ENCODE measurements around the gene SYNPO. TPM values are rescaled to one million over a fixed set of nuclear protein-coding genes. Genes with fewer than 3 reads are reported as not detected.

SYNPO gene
- total RNA-seq, 1 experiment from 2014 or later, result not detected

DNA sequence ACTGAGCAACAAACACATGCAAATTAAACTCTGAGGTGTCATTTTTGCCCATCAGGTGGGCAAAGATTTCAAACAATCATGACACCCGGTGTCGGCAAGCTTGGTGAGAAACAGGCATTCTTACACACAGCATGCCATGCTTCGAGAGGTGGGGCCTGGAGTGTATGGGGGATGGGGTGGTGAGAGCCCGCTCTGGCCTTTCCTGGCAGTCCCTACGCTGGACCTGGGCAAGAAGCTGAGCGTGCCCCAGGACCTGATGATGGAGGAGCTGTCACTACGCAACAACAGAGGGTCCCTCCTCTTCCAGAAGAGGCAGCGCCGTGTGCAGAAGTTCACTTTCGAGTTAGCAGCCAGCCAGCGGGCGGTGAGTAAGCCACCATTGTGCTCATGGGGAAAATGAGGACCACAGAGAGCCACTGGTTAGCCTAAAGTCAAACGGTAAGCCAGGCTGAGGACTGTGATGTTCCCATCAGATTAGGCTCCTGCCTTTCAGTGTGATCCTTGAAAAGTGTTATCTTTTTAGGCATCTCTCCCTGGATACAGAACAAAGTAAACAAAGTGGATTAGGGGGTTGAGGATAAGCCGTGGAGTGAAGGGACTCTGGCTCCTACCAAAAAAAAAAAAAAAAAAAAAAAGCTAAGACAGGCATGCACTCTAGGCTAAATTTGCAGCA is 30.0 kb downstream of the SYNPO start:
- Histone ChIP-seq H3K9ac (ENCODE audit: low read length) (no peak overlapping the region), H4K20me1 (ENCODE audit: insufficient read depth, low read depth, low read length) (no peaks in the 10 kb centered on the region), H3K27ac (ENCODE audit: low read length) (no peak overlapping the region), H3K4me2 (ENCODE audit: low read depth, low read length, poor library complexity, severe bottlenecking) (no peak overlapping the region), H3K9me3 (ENCODE audit: low read length) (no peaks in the 10 kb centered on the region), H3K4me3 (ENCODE audit: low read length) (no peak overlapping the region), H3K36me3 (ENCODE audit: insufficient read depth, low read length) (no peaks in the 10 kb centered on the region), H3K4me1 (ENCODE audit: low read length) (no peaks in the 10 kb centered on the region), H2AFZ (ENCODE audit: low read length) (no peak overlapping the region), H3K27me3 (ENCODE audit: low read length) (no peaks in the 10 kb centered on the region), H3K79me2 (ENCODE audit: low read length) (no peaks in the 10 kb centered on the region), H3K9me2 (replicated peaks; ENCODE audit: insufficient read depth, low read length) (no peaks in the 10 kb centered on the region)
- no peak for DNase-seq

- Histone ChIP-seq H3K79me2 (ENCODE audit: low read length) (no peaks in the 10 kb centered on the region), H3K27me3 (ENCODE audit: low read length) (no peaks in the 10 kb centered on the region), H3K36me3 (ENCODE audit: insufficient read depth, low read length) (no peaks in the 10 kb centered on the region), H4K20me1 (ENCODE audit: insufficient read depth, low read depth, low read length) (no peaks in the 10 kb centered on the region), H2AFZ (ENCODE audit: low read length) (no peak overlapping the region), H3K4me2 (ENCODE audit: low read depth, low read length, poor library complexity, severe bottlenecking) (no peak overlapping the region), H3K4me3 (ENCODE audit: low read length) (no peak overlapping the region), H3K9ac (ENCODE audit: low read length) (no peak overlapping the region), H3K4me1 (ENCODE audit: low read length) (no peaks in the 10 kb centered on the region), H3K9me2 (replicated peaks; ENCODE audit: insufficient read depth, low read length) (no peaks in the 10 kb centered on the region), H3K27ac (ENCODE audit: low read length) (no peak overlapping the region), H3K9me3 (ENCODE audit: low read length) (no peaks in the 10 kb centered on the region)
- DNase-seq, result no peak
These were observed 30.5 kb downstream of the SYNPO start for GRCh38 chr5:150670948-150671310.

- no peaks in the 10 kb centered on the region for H3K4me1 ChIP-seq (ENCODE audit: low read length)
- H3K9ac ChIP-seq (ENCODE audit: low read length), result no peak overlapping the region
These were observed 31.2 kb downstream of the SYNPO start for GRCh38 chr5:150671509-150672236.

DNA sequence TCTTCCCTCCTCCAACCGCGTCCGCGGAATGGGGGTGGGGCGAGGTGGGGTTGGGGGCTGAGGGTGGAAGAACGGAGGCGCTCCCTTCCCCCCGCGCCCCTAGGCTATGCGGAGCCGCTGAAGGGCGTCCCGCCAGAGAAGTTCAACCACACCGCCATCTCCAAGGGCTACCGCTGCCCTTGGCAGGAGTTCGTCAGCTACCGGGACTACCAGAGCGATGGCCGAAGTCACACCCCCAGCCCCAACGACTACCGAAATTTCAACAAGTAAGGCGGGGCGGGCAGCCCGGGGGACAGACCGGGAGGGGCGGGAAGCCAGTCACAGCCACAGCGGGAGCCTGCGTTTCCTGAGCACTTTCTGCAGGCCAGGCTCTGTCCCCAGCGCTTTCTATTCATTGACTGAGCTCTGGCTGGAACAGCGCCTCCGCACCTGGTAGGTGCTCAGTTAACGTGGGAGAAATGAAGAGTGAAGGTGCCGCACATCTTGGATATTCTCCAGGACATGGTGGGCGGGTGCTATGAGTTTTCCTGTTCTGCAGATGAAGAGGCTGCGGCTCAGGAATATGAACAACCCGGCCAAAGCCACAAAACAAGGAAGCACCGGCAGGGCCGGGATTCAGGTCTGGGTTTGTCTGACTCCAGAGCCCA is 31.9 kb downstream of the SYNPO start:
- H3K9me2 ChIP-seq (replicated peaks; ENCODE audit: insufficient read depth, low read length), result no peaks in the 10 kb centered on the region
- no peaks in the 10 kb centered on the region for H4K20me1 ChIP-seq (ENCODE audit: insufficient read depth, low read depth, low read length)
- H3K27me3 ChIP-seq (ENCODE audit: low read length), result no peaks in the 10 kb centered on the region
- no peak overlapping the region for H3K9ac ChIP-seq (ENCODE audit: low read length)
- H3K9me3 ChIP-seq (ENCODE audit: low read length), result no peaks in the 10 kb centered on the region
- H3K4me1 ChIP-seq (ENCODE audit: low read length), result no peaks in the 10 kb centered on the region
- no peak overlapping the region for H3K4me2 ChIP-seq (ENCODE audit: low read depth, low read length, poor library complexity, severe bottlenecking)
- no peak overlapping the region for H3K4me3 ChIP-seq (ENCODE audit: low read length)
- H3K79me2 ChIP-seq (ENCODE audit: low read length), result no peaks in the 10 kb centered on the region
- no peak overlapping the region for H3K27ac ChIP-seq (ENCODE audit: low read length)
- DNase-seq, result no peak
- no peaks in the 10 kb centered on the region for H3K36me3 ChIP-seq (ENCODE audit: insufficient read depth, low read length)
- no peak overlapping the region for H2AFZ ChIP-seq (ENCODE audit: low read length)

More at GRCh38 chr5:150671509-150672236, 31.2 kb downstream of the SYNPO start:
- Histone ChIP-seq H3K79me2 (ENCODE audit: low read length) (no peaks in the 10 kb centered on the region), H3K9me3 (ENCODE audit: low read length) (no peaks in the 10 kb centered on the region), H3K36me3 (ENCODE audit: insufficient read depth, low read length) (no peaks in the 10 kb centered on the region), H3K27me3 (ENCODE audit: low read length) (no peaks in the 10 kb centered on the region), H3K4me3 (ENCODE audit: low read length) (no peak overlapping the region), H3K4me2 (ENCODE audit: low read depth, low read length, poor library complexity, severe bottlenecking) (no peak overlapping the region), H4K20me1 (ENCODE audit: insufficient read depth, low read depth, low read length) (no peaks in the 10 kb centered on the region), H3K27ac (ENCODE audit: low read length) (no peak overlapping the region), H2AFZ (ENCODE audit: low read length) (no peak overlapping the region), H3K9me2 (replicated peaks; ENCODE audit: insufficient read depth, low read length) (no peaks in the 10 kb centered on the region)
- DNase-seq, result no peak

- no peaks in the 10 kb centered on the region for H4K20me1 ChIP-seq (ENCODE audit: insufficient read depth, low read depth, low read length)
- H2AFZ ChIP-seq (ENCODE audit: low read length), result no peak overlapping the region
- no peaks in the 10 kb centered on the region for H3K4me1 ChIP-seq (ENCODE audit: low read length)
- no peak overlapping the region for H3K4me3 ChIP-seq (ENCODE audit: low read length)
- H3K9ac ChIP-seq (ENCODE audit: low read length), result no peak overlapping the region
- H3K27me3 ChIP-seq (ENCODE audit: low read length), result no peaks in the 10 kb centered on the region
- no peak overlapping the region for H3K27ac ChIP-seq (ENCODE audit: low read length)
- H3K79me2 ChIP-seq (ENCODE audit: low read length), result no peaks in the 10 kb centered on the region
- no peak overlapping the region for H3K4me2 ChIP-seq (ENCODE audit: low read depth, low read length, poor library complexity, severe bottlenecking)
- DNase-seq, result no peak
- no peaks in the 10 kb centered on the region for H3K9me2 ChIP-seq (replicated peaks; ENCODE audit: insufficient read depth, low read length)
- H3K36me3 ChIP-seq (ENCODE audit: insufficient read depth, low read length), result no peaks in the 10 kb centered on the region
- no peaks in the 10 kb centered on the region for H3K9me3 ChIP-seq (ENCODE audit: low read length)
These were observed 32.4 kb downstream of the SYNPO start for GRCh38 chr5:150672884-150673275.

GRCh38 chr5:150674341-150674821 is 33.9 kb downstream of the SYNPO start:
- Histone ChIP-seq H3K9me3 (ENCODE audit: low read length) (no peaks in the 10 kb centered on the region), H3K27ac (ENCODE audit: low read length) (no peak overlapping the region), H3K9me2 (replicated peaks; ENCODE audit: insufficient read depth, low read length) (no peaks in the 10 kb centered on the region), H3K4me2 (ENCODE audit: low read depth, low read length, poor library complexity, severe bottlenecking) (no peak overlapping the region), H3K36me3 (ENCODE audit: insufficient read depth, low read length) (no peaks in the 10 kb centered on the region), H3K27me3 (ENCODE audit: low read length) (no peaks in the 10 kb centered on the region), H3K4me3 (ENCODE audit: low read length) (no peak overlapping the region), H2AFZ (ENCODE audit: low read length) (no peak overlapping the region), H3K4me1 (ENCODE audit: low read length) (no peaks in the 10 kb centered on the region), H4K20me1 (ENCODE audit: insufficient read depth, low read depth, low read length) (no peaks in the 10 kb centered on the region), H3K9ac (ENCODE audit: low read length) (no peak overlapping the region), H3K79me2 (ENCODE audit: low read length) (no peaks in the 10 kb centered on the region)
- no peak for DNase-seq

DNA sequence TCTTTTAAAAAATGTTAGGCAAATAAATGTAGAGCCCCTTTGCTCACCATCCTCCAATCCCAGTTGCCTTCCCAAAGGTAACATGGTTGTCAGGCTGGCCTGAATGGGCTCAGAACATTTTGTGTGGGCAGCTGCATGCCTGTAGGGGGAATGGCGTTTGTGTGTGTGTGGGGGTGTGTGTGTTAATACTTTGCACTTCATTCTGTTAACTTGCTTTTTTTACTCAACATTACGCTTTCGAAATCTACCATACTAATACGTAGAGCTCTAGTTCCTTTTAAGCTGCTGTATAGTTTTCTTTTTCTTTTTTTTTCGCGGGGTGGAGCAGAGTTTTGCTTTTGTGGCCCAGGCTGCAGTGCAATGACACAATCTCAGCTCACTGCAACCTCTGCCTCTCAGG is 34.6 kb downstream of the SYNPO start:
- no peaks in the 10 kb centered on the region for H3K79me2 ChIP-seq (ENCODE audit: low read length)
- no peak overlapping the region for H2AFZ ChIP-seq (ENCODE audit: low read length)
- H3K36me3 ChIP-seq (ENCODE audit: insufficient read depth, low read length), result no peaks in the 10 kb centered on the region
- H3K9me2 ChIP-seq (replicated peaks; ENCODE audit: insufficient read depth, low read length), result no peaks in the 10 kb centered on the region
- H3K9ac ChIP-seq (ENCODE audit: low read length), result no peak overlapping the region
- no peaks in the 10 kb centered on the region for H3K4me1 ChIP-seq (ENCODE audit: low read length)
- H3K27ac ChIP-seq (ENCODE audit: low read length), result no peak overlapping the region
- no peaks in the 10 kb centered on the region for H3K27me3 ChIP-seq (ENCODE audit: low read length)
- no peak overlapping the region for H3K4me3 ChIP-seq (ENCODE audit: low read length)
- DNase-seq, result no peak
- H3K4me2 ChIP-seq (ENCODE audit: low read depth, low read length, poor library complexity, severe bottlenecking), result no peak overlapping the region
- no peaks in the 10 kb centered on the region for H4K20me1 ChIP-seq (ENCODE audit: insufficient read depth, low read depth, low read length)
- no peaks in the 10 kb centered on the region for H3K9me3 ChIP-seq (ENCODE audit: low read length)

- Histone ChIP-seq H3K27ac (ENCODE audit: low read length) (no peak overlapping the region), H3K9me2 (replicated peaks; ENCODE audit: insufficient read depth, low read length) (no peaks in the 10 kb centered on the region), H2AFZ (ENCODE audit: low read length) (no peak overlapping the region), H3K4me2 (ENCODE audit: low read depth, low read length, poor library complexity, severe bottlenecking) (no peak overlapping the region), H3K9me3 (ENCODE audit: low read length) (no peaks in the 10 kb centered on the region), H3K4me3 (ENCODE audit: low read length) (no peak overlapping the region), H3K27me3 (ENCODE audit: low read length) (no peaks in the 10 kb centered on the region), H3K36me3 (ENCODE audit: insufficient read depth, low read length) (no peaks in the 10 kb centered on the region), H3K9ac (ENCODE audit: low read length) (no peak overlapping the region), H4K20me1 (ENCODE audit: insufficient read depth, low read depth, low read length) (no peaks in the 10 kb centered on the region), H3K79me2 (ENCODE audit: low read length) (no peaks in the 10 kb centered on the region), H3K4me1 (ENCODE audit: low read length) (no peaks in the 10 kb centered on the region)
- no peak for DNase-seq
These were observed 36.1 kb downstream of the SYNPO start for GRCh38 chr5:150676578-150676977.

Measured in Karpas-422 (cell line).